HG03135 (cell line): ENCODE data around the gene CCDC33.

ENCODE experiments used
- ATAC-seq: cut with Tn5 transposase; IDR thresholded peaks from one replicate; pipeline ENCODE4 v1.9.1; 2021; ENCODE audit warnings: mild to moderate bottlenecking, moderate library complexity; ENCODE audit not compliant: unreplicated experiment

Gene CCDC33

GRCh38 chr15:74376825-74377581, 140.9 kb downstream of the CCDC33 start:
- no peak for ATAC-seq

DNA sequence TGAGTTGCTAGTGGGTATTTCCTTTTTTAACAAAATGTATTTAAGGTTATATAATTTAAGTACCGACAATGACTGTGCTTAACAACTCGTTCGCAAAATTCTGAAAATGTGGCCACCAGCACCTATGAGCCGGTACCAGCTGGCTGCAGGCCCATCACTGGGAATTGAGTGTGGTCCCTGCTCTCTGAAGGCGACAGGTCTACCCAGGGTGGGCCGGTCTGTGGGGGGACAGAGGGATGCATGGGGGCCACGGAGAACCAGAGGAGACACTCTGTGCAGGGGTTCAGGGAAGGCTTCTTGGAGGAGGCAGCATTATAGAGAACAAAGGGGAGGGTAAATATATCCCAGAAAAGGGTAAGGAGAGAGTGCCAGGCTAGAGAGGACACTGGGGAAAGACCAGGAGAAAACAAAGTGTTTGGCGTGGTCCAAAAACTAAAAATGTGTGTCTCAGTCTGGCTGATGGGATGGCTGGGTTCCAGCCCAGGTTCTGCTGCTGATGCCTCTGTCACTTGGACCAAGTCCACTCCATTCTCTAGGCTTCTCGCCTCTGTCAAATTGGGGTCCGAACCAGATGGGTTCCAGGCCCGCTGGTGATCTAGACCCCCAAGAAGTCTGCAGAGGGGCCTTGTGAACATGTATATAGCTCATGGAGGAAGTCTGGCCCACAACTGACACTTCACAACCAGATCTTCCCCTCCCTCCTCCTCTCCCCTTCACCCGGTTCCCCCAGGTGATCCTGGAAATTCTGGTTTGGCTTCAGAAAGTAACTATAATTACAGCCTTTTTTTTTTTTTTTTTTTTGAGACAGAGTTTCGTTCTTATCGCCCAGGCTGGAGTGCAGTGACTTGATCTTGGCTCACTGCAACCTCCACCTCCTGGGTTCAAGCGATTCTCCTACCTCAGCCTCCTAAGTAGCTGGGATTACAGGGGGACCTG, 142.0 kb downstream of the CCDC33 start:
- ATAC-seq, result no peak

DNA sequence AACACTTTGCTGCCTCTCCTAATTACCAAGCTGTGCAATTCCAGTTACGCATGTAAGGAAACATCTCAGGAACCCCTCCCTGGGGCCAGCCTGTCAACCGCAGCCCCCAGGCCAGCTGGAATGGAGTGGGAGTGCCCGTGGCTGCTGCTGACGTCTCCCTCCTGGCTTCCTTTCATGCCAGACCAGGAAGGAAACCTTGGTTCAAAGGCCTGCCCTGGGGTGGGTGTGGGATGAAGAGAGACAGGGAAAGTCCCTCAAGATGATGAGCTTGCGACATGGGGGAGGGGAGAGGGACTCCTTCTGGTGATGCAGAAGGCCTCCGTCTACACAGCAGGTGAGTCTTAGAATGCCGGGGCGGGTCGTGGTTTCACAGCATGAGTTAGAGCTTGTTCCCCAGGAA, 142.7 kb downstream of the CCDC33 start:
- ATAC-seq, result no peak

GRCh38 chr15:74380361-74381189, 144.4 kb downstream of the CCDC33 start:
- no peak for ATAC-seq

GRCh38 chr15:74381190-74381453, 145.0 kb downstream of the CCDC33 start:
- no peak for ATAC-seq

- ATAC-seq, result no peak
Observed at GRCh38 chr15:74381481-74381880, 145.4 kb downstream of the CCDC33 start.

DNA sequence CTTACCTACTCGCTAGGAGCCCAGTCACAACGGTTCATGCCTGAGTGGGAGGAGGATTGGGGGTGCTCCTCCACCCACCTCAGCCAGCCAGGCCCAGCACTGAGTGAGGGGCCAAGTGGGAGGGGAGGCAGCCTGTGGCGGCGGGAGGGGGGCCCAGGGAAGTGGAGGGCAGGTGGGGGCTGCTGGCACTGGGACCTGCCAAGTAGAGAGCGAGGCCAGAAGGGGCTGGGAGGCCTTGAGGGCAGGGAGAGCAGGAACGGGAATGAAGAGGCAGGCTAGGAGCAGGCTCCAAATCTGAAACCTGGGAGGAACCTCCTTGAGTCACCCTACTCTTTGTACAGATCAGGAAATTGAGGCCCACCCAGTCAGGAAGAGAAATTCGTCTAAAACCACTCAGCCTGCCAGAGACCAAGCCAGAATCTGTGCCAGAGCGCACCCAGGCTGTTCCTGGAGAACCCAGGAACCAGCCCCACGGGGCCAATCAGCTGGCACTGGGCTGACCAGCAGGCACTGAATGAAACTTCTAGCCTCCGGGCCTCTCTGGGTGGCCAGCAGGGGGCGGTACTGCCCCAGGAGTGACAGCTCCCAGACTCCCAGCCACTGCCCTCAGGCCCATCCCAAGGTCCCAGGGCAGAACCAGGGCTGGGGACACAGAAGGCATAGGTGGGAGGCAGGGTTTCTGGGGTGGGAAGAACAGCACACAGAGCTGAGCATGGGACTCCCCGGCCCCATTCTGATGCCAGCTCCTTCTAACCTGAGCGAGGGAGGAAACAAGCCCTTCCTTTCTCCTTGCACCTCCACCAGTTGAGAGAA, 146.1 kb downstream of the CCDC33 start:
- no peak for ATAC-seq

- peak; percentile 14 for ATAC-seq
Observed at GRCh38 chr15:74383286-74383685, 147.2 kb downstream of the CCDC33 start.

DNA sequence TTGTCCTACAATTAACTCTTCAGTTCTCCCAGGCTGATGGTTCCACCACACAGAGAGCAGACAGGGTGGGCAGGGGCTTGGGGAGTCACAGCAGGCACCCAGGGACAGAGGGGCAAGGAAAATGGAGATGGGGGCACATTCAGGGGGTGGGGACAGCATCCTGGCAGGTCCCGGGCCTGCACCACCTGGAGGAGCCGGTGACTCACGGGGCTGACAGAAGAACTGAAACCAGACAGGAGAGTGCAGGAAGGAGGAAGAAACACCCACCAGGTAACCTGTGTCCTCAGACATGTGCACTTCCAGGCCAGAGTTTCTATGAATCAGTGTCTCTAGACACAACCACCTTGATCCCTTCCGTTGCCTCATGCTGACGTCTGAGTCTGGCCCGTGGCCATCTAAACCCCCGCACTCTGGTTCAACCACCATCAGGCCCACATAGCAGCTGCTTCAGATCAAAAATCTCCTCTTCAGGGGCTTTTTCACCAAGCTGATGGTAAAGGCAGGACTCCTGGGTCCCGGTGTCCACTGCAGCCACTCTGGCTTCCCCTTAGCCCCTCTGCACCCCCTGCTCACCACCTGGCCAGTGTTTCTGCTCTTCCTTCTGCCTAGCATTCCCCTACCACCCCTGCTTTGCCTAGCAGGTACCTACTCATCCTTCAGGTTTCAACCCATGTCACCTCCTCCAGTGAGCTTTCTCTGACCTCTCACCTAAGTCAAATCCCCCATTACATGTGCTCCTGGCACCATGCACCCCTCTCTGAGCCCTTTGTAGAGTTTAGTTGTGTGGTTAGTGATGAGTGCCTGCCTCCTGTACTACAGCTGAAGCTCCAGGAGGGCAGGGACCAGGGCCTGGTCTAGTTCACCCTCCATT, 147.8 kb downstream of the CCDC33 start:
- peak; percentile 50 for ATAC-seq

DNA sequence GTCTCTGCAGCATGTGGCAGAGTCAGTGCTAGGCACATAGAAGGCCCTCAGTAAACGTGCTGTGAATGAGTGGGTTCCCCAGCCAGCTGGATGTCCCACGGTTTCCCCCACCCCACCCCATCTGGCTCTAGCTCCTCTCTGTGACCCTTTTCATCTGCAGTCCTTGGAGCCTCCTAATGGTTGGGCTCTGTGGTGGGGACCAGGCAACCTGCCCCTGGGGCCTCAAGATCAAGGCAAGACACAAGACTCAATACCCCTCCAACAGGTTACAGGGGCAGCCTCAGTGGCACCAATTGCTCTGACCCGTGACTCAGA, 148.4 kb downstream of the CCDC33 start:
- no peak for ATAC-seq

DNA sequence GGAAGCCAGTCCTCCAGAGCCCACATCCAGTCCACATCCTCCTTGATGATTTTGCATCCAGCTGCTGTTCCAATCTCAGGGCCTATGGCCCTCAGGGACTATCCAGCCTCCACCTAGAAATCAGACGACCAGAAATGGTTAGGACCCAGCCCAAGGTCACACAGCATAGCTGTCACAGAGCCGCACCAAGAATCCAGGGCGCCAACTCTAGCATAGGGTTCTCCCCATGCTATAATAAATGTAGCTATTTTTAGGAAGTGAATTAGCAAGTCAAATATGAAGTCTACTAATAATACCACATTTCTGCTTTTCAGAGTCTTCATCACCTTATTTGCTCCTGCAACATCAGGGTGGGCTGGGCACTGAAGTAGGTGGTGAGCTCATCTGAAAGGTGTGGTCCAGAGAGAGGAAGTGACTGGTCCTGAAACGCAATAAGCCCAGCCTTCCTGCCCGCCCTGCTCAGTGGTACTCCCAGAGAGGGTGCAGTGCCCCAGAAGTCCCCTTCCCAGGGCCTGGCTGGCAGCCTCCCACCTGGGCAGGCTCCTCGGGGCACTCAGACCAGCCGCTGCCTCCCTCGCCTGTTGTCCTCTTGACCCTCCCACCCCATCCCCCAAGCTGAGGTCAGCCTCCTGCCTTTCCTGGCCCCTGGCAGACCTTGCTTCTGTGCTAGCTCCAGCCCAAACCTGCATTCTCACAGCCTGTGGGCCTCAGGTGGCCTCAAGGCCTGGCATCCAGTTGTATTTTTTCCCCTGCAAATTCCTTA, 148.9 kb downstream of the CCDC33 start:
- ATAC-seq, result peak; percentile 54

DNA sequence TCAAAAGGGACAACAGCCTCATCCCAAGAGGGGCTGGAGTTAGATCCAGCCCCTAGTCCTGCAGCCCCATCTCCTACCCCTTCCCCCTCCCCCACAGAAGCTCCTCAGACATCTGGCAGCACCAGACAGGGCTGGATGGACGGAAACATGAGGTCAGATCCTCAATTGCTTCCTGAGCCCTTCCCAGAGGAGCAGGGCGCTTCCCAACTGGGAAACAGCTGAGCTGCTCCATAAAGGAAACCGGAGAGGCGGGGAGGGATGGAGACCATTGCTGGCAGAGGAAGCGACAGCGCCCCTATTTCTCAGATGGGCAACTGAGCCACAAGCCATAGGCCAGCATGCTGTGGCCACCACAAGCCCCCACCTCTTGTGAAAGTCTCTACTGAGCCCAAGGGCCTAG, 149.6 kb downstream of the CCDC33 start:
- ATAC-seq, result no peak
